Left lobe of liver (tissue), 2 donors: ENCODE data around the gene TOMM7. TPM values are rescaled to one million over a fixed set of nuclear protein-coding genes. Genes with fewer than 3 reads are reported as not detected.
"Not testable (repeated sequence)": the region's sequence is repeated elsewhere in the genome, so short reads cannot be mapped to it uniquely, and the experiment has no call there.

Source experiments
- ATAC-seq: fragments of 200-7000 bp; cut with Tn5 transposase; one replicate; pipeline ENCODE4 v1.9.1; 2020; ENCODE audit warnings: mild to moderate bottlenecking, moderate library complexity
- DNase-seq: peaks from one replicate; pipeline ENCODE4 v3.0.0-alpha.2; 2020; ENCODE audit warnings: low spot score
- total RNA-seq: library from RNA; stranded (reverse); gene quantifications from one replicate; pipeline ENCODE4 v1.2.1, GENCODE V29; 2021
- donor health status: DM: no; HTN: no; CAD: no; lungs with moderate emphysema.
- donor health status: DM: no; HTN: yes; CAD: no.

The TOMM7 gene
- total RNA-seq, 1 donor from 2014 or later = 146 TPM

GRCh38 chr7:22826593-22826992 is 3.9 kb upstream of the TOMM7 start:
- ATAC-seq (no peak), DNase-seq (no peak)

- ATAC-seq (no peak), DNase-seq (no peak)
Observed at GRCh38 chr7:22824760-22825159, 2.1 kb upstream of the TOMM7 start.

GRCh38 chr7:22823142-22823497 is 471 bp upstream of the TOMM7 start:
- DNase-seq = no peak
- ATAC-seq = peak; percentile 24

DNA sequence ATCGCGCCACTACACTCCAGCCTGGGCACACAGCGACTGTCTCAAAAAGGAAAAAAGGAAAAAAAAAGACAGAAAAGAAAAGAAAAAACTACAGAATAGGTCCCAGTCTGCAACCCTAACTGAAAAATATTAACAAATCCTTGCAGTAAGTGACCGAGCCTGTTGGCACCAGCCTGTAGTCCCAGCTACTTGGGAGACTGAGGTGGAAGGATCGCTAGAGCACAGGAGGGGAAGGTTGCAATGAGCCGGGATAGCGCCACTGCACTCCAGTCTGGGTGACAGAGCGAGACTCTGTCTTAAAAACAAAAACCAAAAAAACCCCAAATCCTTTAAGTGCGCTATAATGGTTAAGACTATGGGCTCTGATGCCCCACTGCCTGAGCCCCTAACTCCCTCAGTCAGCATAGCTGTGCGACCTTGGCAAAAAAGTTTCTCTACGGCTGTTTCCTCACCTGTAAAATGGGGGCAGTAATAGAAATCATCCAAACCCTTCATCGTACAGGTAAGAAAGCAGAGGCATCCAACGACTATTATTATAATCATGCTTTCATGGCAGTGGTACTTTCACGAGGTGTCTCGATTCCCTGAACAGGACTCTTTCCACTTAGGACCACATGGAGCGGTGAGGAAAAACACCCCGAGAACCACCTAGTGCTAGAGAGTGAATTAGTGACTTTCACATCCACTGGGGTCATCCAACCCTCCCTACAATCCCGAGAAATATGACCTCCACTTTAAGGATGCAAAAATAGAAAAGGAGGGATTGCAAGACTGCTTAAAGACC is 755 bp downstream of the TOMM7 start:
- ATAC-seq = peak; percentile 38
- no peak for DNase-seq

- ATAC-seq (no peak), DNase-seq (no peak)
Observed at GRCh38 chr7:22819476-22819875, 3.2 kb downstream of the TOMM7 start.

DNA sequence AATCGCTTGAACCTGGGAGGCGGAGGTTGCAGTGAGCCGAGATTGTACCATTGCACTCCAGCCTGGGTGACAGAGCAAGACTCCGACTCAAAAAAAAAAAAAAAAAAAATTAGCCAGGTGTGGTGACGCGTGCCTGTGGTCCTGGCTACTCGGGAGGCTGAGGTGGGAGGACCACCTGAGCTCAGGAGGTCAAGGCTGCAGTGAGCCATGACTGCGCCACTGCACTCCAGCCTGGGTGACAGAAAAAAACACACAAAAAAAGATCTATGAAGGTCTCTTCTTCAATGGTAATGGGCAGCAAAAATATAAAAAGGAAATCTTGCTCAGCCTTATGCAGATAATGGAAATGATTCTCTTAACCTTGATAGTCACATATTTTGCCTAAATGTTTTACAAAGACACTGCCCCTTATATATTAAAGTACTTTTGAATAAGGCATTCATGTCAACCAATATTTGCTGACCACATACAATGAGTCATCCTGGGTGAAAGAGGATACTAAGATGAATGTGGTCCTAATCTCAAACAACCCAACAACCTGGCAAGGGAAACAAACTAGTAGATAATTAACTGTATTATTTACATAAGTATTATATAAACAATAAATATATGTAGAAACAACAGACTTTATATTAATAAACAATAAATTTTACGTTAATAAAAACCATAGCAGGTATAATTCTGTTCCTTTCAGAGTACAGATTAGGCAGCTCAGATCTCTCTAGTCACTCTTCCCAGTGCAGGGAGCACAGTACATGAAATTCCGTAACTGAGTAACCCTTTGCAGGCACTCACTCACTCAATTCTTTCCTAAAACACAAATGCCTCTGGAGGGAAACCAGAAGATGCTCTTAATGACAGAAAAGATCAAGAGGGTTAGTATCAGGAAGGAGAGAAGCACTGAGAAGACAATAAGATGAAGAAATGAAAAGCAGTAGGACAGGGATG is 8.1 kb downstream of the TOMM7 start:
- DNase-seq (no peak), ATAC-seq (no peak)

GRCh38 chr7:22812353-22812752 is 10.3 kb downstream of the TOMM7 start:
- no peak for ATAC-seq
- no peak for DNase-seq

GRCh38 chr7:22811746-22812280 is 10.8 kb downstream of the TOMM7 start:
- ATAC-seq (no peak), DNase-seq (no peak)

- no peak for ATAC-seq
- no peak for DNase-seq
Observed at GRCh38 chr7:22810843-22811242, 11.8 kb downstream of the TOMM7 start.

GRCh38 chr7:22809902-22810642 is 12.6 kb downstream of the TOMM7 start:
- no peak for DNase-seq
- ATAC-seq = no peak

DNA sequence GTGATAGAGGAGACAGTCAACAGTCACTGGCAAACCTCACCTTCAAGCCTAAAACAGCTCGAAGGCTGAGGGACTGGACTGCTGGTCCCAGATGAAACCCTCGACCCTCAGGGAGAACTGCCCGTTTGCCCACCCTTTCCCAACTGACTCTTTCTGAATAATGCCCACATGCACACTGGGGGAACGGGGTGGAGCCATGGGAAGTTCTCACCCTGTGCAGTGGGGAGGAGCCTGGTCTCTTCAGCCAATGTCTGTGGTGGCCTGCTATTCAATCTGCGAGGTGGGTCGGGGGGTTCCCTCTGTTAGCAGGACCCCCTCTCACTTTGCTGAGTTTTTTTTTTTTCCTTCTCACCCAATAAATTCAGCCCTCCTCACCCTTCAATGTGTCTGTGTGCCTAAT is 14.5 kb downstream of the TOMM7 start:
- ATAC-seq (no peak), DNase-seq (no peak)

- DNase-seq (no peak), ATAC-seq (no peak)
Observed at GRCh38 chr7:22806752-22807151, 15.9 kb downstream of the TOMM7 start.

- DNase-seq (no peak), ATAC-seq (no peak)
Observed at GRCh38 chr7:22805227-22805626, 17.4 kb downstream of the TOMM7 start.

DNA sequence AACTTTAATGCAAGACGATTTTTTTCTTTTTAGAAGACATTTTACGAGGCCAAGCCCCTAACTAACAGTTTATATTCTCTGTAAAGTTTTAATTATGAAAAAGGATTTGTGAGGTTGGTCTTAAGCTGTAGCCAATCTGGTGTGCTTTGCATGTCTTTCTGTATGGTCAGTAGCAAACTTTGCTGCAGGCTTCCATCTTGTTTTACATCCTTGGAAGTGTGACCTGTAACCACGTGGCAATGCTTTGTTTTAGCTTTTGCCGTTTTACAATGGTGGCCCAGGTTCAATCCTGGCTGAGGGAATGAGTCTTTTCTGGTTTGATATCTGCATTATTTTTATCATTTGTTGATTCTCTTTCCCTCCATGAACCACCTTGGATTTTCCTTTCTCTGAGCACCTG is 19.8 kb downstream of the TOMM7 start:
- not testable (repeated sequence) for DNase-seq, ATAC-seq

DNA sequence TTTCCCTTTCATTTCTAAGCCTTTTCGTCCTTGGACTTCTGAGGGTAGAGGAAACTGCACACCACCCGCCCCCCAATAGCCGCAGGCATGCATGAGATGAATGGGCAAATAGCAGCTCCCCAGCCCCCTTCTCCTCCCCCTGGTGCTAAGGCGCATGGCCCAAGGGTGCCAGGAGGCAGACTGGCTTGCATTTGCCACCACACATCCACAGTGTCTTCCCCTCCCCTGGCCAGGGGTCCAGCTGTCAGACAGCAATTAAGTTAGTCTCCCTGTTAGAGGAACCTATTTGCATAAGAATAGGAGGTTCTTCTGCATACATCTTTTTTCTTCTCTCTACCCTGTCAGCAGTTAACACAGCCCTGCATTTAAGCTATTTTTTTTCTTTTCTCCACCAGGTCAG is 20.2 kb downstream of the TOMM7 start:
- DNase-seq (no peak), ATAC-seq (no peak)

GRCh38 chr7:22801912-22802311 is 20.7 kb downstream of the TOMM7 start:
- ATAC-seq = no peak

GRCh38 chr7:22799633-22800032 is 23.0 kb downstream of the TOMM7 start:
- DNase-seq (no peak), ATAC-seq (no peak)

More at GRCh38 chr7:22801912-22802311, 20.7 kb downstream of the TOMM7 start:
- DNase-seq = no peak

GRCh38 chr7:22793593-22794462 is 28.8 kb downstream of the TOMM7 start:
- DNase-seq = no peak

DNA sequence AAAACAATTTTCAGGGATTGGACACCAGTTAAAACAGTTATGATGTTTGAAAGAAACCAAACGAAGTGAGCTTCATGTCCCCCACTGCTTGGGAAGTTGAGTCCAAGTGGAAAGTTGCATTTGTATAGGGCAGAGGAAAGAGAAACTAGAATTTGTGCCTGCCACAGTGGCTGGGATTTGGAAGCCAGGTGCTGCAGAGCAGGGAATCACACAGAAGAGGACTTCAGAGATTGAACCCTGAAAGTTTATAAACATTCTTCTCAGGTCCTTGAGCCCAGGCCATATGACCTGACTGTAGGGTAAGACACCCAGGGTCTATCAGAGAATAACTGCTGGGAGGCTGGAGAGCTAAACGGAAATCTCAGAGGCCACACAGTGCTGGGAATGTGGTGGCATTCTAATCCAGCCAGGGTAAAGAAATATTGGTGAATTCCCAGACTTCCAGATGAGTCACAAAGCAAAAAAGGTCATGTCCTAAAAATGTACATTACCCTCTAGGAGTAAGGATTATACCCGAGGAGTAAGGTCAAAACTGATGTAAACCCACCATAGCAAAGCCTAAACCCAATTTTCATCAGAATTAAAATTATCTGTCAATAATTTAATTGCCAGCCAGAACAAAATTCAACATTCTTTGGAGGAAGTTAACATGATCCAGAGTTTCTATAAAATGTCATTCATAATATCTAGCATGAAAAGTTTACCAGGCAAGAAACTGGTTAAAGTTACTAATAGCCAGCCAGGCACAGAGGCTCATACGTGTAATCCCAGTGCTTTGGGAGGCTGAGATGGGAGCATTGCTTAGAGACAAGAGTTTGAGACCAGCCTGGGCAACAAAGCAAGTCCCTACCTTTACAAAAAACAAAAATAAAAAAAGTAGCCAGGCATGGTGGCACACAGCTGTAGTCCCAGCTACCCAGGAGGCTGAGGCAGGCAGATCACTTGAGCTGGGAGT is 31.2 kb downstream of the TOMM7 start:
- no peak for DNase-seq
- ATAC-seq = no peak

More at GRCh38 chr7:22793593-22794462, 28.8 kb downstream of the TOMM7 start:
- ATAC-seq = no peak
